WTC11 (cell line): ENCODE data around the gene TNNT2.

Source experiments
- ATF1 ChIP-seq: sonication (generic); formaldehyde crosslinking; IDR thresholded peaks from 2 replicates; pipeline ENCODE4 v1.8.1; 2023; ENCODE audit warnings: mild to moderate bottlenecking, moderate library complexity, missing genetic modification reagents
- CREB1 ChIP-seq: sonication (generic); formaldehyde crosslinking; IDR thresholded peaks from 2 replicates; pipeline ENCODE4 v1.8.0; 2023; ENCODE audit warnings: mild to moderate bottlenecking, missing genetic modification reagents
- KAT7 ChIP-seq: sonication (generic); formaldehyde crosslinking; IDR thresholded peaks from 2 replicates; pipeline ENCODE4 v1.8.1; 2023; ENCODE audit warnings: missing genetic modification reagents, mild to moderate bottlenecking, borderline replicate concordance
- TEAD4 ChIP-seq: sonication (generic); formaldehyde crosslinking; IDR thresholded peaks from 2 replicates; pipeline ENCODE4 v1.8.0; 2022; ENCODE audit warnings: mild to moderate bottlenecking, missing genetic modification reagents
- ZNF416 ChIP-seq: fragments of 250-450 bp; sonication (Bioruptor Pico); IDR thresholded peaks from 2 replicates; pipeline ENCODE4 v1.9.0; 2021; ENCODE audit warnings: mild to moderate bottlenecking, inconsistent platforms
- ZNF671 ChIP-seq: fragments of 250-450 bp; sonication (Bioruptor Pico); IDR thresholded peaks from 2 replicates; pipeline ENCODE4 v1.8.0; 2021; ENCODE audit warnings: mild to moderate bottlenecking
- TF ChIP-seq, protein P1 (sequence below): fragments of 200-600 bp; IDR thresholded peaks from 2 replicates; pipeline ENCODE4 v1.8.0; 2022; ENCODE audit warnings: antibody characterized with exemption
- TF ChIP-seq, protein P2 (sequence below): sonication (generic); formaldehyde crosslinking; IDR thresholded peaks from 2 replicates; pipeline ENCODE4 v1.8.1; 2022; ENCODE audit warnings: missing genetic modification reagents, borderline replicate concordance
- TF ChIP-seq, protein P3 (sequence below): sonication (generic); formaldehyde crosslinking; IDR thresholded peaks from 2 replicates; pipeline ENCODE4 v1.8.0; 2022; ENCODE audit warnings: mild to moderate bottlenecking, missing genetic modification reagents
- TF ChIP-seq, protein P4 (sequence below): sonication (generic); formaldehyde crosslinking; IDR thresholded peaks from 2 replicates; pipeline ENCODE4 v1.8.1; 2023; ENCODE audit warnings: mild to moderate bottlenecking, moderate library complexity, missing genetic modification reagents

DNA sequence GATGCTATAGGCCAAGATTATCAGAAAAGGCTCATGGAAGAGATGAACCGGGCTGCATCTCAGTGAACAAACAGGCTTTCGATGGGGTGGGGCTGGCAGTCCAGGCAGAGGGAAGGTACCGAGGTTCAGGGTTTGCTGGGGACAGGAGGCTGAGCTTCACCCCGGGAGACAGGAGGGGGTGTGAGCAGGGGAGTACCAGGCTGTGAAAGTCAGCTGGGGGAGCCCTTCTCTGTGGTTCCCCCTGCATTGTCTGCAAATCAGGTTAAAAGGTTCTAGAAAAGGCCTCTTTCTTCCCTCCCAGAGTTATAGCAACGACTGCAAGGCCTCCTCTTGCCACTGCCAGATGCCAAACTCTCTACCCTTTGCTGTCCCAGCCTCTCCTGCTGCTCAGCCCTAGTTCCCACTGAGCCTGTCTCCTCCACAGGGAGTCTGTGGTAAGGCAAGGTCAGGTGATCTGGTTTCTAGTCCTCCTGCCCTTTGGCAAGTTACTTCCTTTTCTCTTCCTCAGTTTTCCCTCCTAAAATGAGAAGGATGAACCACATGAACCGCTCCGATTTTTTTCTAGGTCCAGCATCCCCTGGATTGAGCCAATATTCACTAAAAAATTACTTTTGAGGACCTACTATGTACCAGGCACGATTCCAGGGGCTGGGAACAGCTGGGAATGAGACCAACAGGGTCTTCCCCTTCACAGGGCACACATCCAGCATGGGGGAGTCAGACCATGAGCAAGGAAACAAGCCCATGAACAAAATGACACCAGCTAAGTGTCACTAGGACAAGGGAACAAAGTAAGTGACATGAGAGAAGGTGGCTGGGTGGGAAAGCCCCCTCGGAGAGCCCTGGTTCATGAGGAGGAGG lies 14.4 kb upstream of the TNNT2 start:
- TF ChIP-seq ZNF416 (CRISPR knock-in tag) = no peak
- TF ChIP-seq, protein P1, sequence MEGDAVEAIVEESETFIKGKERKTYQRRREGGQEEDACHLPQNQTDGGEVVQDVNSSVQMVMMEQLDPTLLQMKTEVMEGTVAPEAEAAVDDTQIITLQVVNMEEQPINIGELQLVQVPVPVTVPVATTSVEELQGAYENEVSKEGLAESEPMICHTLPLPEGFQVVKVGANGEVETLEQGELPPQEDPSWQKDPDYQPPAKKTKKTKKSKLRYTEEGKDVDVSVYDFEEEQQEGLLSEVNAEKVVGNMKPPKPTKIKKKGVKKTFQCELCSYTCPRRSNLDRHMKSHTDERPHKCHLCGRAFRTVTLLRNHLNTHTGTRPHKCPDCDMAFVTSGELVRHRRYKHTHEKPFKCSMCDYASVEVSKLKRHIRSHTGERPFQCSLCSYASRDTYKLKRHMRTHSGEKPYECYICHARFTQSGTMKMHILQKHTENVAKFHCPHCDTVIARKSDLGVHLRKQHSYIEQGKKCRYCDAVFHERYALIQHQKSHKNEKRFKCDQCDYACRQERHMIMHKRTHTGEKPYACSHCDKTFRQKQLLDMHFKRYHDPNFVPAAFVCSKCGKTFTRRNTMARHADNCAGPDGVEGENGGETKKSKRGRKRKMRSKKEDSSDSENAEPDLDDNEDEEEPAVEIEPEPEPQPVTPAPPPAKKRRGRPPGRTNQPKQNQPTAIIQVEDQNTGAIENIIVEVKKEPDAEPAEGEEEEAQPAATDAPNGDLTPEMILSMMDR = no peak
- TF ChIP-seq, protein P2, sequence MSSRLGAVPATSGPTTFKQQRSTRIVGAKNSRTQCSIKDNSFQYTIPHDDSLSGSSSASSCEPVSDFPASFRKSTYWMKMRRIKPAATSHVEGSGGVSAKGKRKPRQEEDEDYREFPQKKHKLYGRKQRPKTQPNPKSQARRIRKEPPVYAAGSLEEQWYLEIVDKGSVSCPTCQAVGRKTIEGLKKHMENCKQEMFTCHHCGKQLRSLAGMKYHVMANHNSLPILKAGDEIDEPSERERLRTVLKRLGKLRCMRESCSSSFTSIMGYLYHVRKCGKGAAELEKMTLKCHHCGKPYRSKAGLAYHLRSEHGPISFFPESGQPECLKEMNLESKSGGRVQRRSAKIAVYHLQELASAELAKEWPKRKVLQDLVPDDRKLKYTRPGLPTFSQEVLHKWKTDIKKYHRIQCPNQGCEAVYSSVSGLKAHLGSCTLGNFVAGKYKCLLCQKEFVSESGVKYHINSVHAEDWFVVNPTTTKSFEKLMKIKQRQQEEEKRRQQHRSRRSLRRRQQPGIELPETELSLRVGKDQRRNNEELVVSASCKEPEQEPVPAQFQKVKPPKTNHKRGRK (CRISPR knock-in tag) = no peak
- TF ChIP-seq, protein P3, sequence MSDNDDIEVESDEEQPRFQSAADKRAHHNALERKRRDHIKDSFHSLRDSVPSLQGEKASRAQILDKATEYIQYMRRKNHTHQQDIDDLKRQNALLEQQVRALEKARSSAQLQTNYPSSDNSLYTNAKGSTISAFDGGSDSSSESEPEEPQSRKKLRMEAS (CRISPR knock-in tag) = no peak
- no peak for TF ChIP-seq TEAD4 (CRISPR knock-in tag)
- TF ChIP-seq CREB1 (CRISPR knock-in tag) = no peak
- no peak for TF ChIP-seq ATF1 (CRISPR knock-in tag)
- no peak for TF ChIP-seq KAT7 (CRISPR knock-in tag)
- TF ChIP-seq, protein P4, sequence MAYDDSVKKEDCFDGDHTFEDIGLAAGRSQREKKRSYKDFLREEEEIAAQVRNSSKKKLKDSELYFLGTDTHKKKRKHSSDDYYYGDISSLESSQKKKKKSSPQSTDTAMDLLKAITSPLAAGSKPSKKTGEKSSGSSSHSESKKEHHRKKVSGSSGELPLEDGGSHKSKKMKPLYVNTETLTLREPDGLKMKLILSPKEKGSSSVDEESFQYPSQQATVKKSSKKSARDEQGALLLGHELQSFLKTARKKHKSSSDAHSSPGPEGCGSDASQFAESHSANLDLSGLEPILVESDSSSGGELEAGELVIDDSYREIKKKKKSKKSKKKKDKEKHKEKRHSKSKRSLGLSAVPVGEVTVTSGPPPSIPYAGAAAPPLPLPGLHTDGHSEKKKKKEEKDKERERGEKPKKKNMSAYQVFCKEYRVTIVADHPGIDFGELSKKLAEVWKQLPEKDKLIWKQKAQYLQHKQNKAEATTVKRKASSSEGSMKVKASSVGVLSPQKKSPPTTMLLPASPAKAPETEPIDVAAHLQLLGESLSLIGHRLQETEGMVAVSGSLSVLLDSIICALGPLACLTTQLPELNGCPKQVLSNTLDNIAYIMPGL (CRISPR knock-in tag) = no peak
- TF ChIP-seq ZNF671 (CRISPR knock-in tag) = no peak
